ENCODE data around the gene ADAMTS15. TPM values are rescaled to one million over a fixed set of nuclear protein-coding genes. Genes with fewer than 3 reads are reported as not detected.

Gene ADAMTS15
- total and polyA plus RNA-seq, 2 donors (not counting 1 experiment from before 2014, with no cell fraction given), result 18.2 to 24.9 TPM

- TF ChIP-seq EZH2 (IDR thresholded peaks at IDR 0.05; ENCODE audit: low read length, missing control alignments) (no peak), CTCF (conservative IDR thresholded peaks at IDR 0.05 in 1 of 2, IDR thresholded peaks at IDR 0.05 in 1 of 2; ENCODE audit: low read depth in 1 of 2, low read length in 2 of 2) (no peak)
- H3K27me3 ChIP-seq (ENCODE audit: control insufficient read depth, insufficient read depth, low read length), result no peaks in the 10 kb centered on the region
- peaks cover 80% of the 10 kb centered on the region for H3K79me2 ChIP-seq (ENCODE audit: control insufficient read depth, insufficient read depth, low read length)
- H4K20me1 ChIP-seq (ENCODE audit: control insufficient read depth, extremely low read depth, insufficient read depth, low read length), result no peaks in the 10 kb centered on the region
- no peak overlapping the region for H3K27ac ChIP-seq (ENCODE audit: insufficient read depth, low read length)
- H3K4me1 ChIP-seq (ENCODE audit: control insufficient read depth, extremely low read depth, insufficient read depth, low read length), result peaks cover 14% of the 10 kb centered on the region
- peak overlapping the region; percentile 32 for H3K4me2 ChIP-seq (ENCODE audit: extremely low read depth, insufficient read depth, low read length)
- no peak for DNase-seq (ENCODE audit: low read depth in 2 of 2)
- peaks cover 7% of the 10 kb centered on the region for H3K36me3 ChIP-seq (ENCODE audit: control insufficient read depth, insufficient read depth, low read length)
- H3K9ac ChIP-seq (ENCODE audit: insufficient read depth, low read length), result no peak overlapping the region
- H3K9me3 ChIP-seq (ENCODE audit: control insufficient read depth, insufficient read depth, low read depth, low read length), result no peaks in the 10 kb centered on the region
- H2AFZ ChIP-seq (ENCODE audit: low read length), result no peak overlapping the region
- H3K4me3 ChIP-seq (replicated peaks in 1 of 4; ENCODE audit: control extremely low read depth in 1 of 4, insufficient read depth in 1 of 4, low read depth in 3 of 4, low read length in 4 of 4), result peak overlapping the region in 1 of 4 experiments; percentile 32
Observed at GRCh38 chr11:130452940-130453339, 4.5 kb downstream of the ADAMTS15 start.

- DNase-seq (ENCODE audit: low read depth in 2 of 2), result peak; percentile 60 to 71
- no peaks in the 10 kb centered on the region for H4K20me1 ChIP-seq (ENCODE audit: control insufficient read depth, extremely low read depth, insufficient read depth, low read length)
- peak overlapping the region; percentile 60 for H3K4me2 ChIP-seq (ENCODE audit: extremely low read depth, insufficient read depth, low read length)
- H3K27ac ChIP-seq (ENCODE audit: insufficient read depth, low read length), result no peak overlapping the region
- no peak overlapping the region for H3K9ac ChIP-seq (ENCODE audit: insufficient read depth, low read length)
- H3K36me3 ChIP-seq (ENCODE audit: control insufficient read depth, insufficient read depth, low read length), result peaks cover 8% of the 10 kb centered on the region
- peak overlapping the region in 2 of 4 experiments; percentile 3 to 31 for H3K4me3 ChIP-seq (replicated peaks in 1 of 4; ENCODE audit: control extremely low read depth in 1 of 4, insufficient read depth in 1 of 4, low read depth in 3 of 4, low read length in 4 of 4)
- peaks cover 14% of the 10 kb centered on the region for H3K4me1 ChIP-seq (ENCODE audit: control insufficient read depth, extremely low read depth, insufficient read depth, low read length)
- H2AFZ ChIP-seq (ENCODE audit: low read length), result no peak overlapping the region
- peaks cover 78% of the 10 kb centered on the region for H3K79me2 ChIP-seq (ENCODE audit: control insufficient read depth, insufficient read depth, low read length)
- no peaks in the 10 kb centered on the region for H3K27me3 ChIP-seq (ENCODE audit: control insufficient read depth, insufficient read depth, low read length)
- H3K9me3 ChIP-seq (ENCODE audit: control insufficient read depth, insufficient read depth, low read depth, low read length), result no peaks in the 10 kb centered on the region
- TF ChIP-seq EZH2 (IDR thresholded peaks at IDR 0.05; ENCODE audit: low read length, missing control alignments), result no peak
- TF ChIP-seq CTCF (conservative IDR thresholded peaks at IDR 0.05 in 1 of 2, IDR thresholded peaks at IDR 0.05 in 1 of 2; ENCODE audit: low read depth in 1 of 2, low read length in 2 of 2), result no peak
Observed at GRCh38 chr11:130454491-130455252, 6.2 kb downstream of the ADAMTS15 start.

- H3K4me2 ChIP-seq (ENCODE audit: extremely low read depth, insufficient read depth, low read length), result peak overlapping the region; percentile 38
- H3K4me3 ChIP-seq (replicated peaks in 1 of 4; ENCODE audit: control extremely low read depth in 1 of 4, insufficient read depth in 1 of 4, low read depth in 3 of 4, low read length in 4 of 4), result peak overlapping the region in 1 of 4 experiments; percentile 4
- no peaks in the 10 kb centered on the region for H3K9me3 ChIP-seq (ENCODE audit: control insufficient read depth, insufficient read depth, low read depth, low read length)
- no peak overlapping the region for H3K27ac ChIP-seq (ENCODE audit: insufficient read depth, low read length)
- H2AFZ ChIP-seq (ENCODE audit: low read length), result no peak overlapping the region
- H3K27me3 ChIP-seq (ENCODE audit: control insufficient read depth, insufficient read depth, low read length), result no peaks in the 10 kb centered on the region
- H3K4me1 ChIP-seq (ENCODE audit: control insufficient read depth, extremely low read depth, insufficient read depth, low read length), result peaks cover 14% of the 10 kb centered on the region
- peaks cover 6% of the 10 kb centered on the region for H3K36me3 ChIP-seq (ENCODE audit: control insufficient read depth, insufficient read depth, low read length)
- H3K79me2 ChIP-seq (ENCODE audit: control insufficient read depth, insufficient read depth, low read length), result peaks cover 72% of the 10 kb centered on the region
- no peak for TF ChIP-seq EZH2 (IDR thresholded peaks at IDR 0.05; ENCODE audit: low read length, missing control alignments)
- TF ChIP-seq CTCF (conservative IDR thresholded peaks at IDR 0.05 in 1 of 2, IDR thresholded peaks at IDR 0.05 in 1 of 2; ENCODE audit: low read depth in 1 of 2, low read length in 2 of 2), result no peak
- no peak overlapping the region for H3K9ac ChIP-seq (ENCODE audit: insufficient read depth, low read length)
- H4K20me1 ChIP-seq (ENCODE audit: control insufficient read depth, extremely low read depth, insufficient read depth, low read length), result no peaks in the 10 kb centered on the region
- no peak for DNase-seq (ENCODE audit: low read depth in 2 of 2)
Observed at GRCh38 chr11:130455483-130456127, 7.2 kb downstream of the ADAMTS15 start.
